HG03060 (cell line): ENCODE results near the gene TAL1.

Experiments used
- ATAC-seq: cut with Tn5 transposase; IDR thresholded peaks from one replicate; pipeline ENCODE4 v1.9.1; 2021; ENCODE audit warnings: low read depth, moderate number of reproducible peaks; ENCODE audit not compliant: unreplicated experiment

Gene TAL1

DNA sequence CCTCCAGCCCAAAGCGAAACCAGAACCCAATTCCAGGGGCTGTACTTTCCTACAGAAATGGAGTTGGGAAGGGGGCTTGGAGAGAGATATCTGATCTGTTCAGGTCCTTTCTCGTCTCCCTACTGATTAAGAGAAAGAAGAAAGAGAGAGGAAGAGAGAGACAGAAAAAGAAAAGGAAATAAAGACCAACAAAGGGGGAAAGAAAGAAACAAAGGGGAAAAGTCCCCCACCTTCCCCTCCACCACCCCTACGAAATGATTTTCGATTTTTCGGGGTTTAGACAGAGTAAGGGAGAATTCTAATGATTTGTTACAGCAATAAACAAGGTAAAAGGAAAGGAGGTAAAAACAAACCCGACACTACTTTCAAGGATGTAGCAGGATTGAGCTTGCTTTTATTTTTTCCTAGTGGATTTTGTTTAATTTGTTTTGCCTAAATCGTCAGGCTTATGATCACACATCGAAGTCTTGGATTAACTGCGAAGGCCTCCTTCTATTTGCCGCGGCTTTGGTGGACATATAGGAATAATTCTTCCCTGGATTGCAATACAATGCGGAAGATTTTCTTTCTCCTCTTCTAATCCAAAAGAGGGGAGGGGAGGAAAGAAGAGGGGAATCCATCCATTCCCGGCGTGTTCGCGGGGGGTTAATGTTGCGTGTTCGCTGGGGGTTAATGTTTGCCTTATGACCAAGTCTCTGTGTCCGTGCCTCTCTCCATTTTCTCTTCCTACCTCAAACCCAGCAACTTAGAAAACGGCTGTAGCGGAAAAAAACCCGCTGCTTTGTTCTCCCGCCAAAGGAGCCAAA is 1.9 kb downstream of the TAL1 start:
- ATAC-seq, result no peak

DNA sequence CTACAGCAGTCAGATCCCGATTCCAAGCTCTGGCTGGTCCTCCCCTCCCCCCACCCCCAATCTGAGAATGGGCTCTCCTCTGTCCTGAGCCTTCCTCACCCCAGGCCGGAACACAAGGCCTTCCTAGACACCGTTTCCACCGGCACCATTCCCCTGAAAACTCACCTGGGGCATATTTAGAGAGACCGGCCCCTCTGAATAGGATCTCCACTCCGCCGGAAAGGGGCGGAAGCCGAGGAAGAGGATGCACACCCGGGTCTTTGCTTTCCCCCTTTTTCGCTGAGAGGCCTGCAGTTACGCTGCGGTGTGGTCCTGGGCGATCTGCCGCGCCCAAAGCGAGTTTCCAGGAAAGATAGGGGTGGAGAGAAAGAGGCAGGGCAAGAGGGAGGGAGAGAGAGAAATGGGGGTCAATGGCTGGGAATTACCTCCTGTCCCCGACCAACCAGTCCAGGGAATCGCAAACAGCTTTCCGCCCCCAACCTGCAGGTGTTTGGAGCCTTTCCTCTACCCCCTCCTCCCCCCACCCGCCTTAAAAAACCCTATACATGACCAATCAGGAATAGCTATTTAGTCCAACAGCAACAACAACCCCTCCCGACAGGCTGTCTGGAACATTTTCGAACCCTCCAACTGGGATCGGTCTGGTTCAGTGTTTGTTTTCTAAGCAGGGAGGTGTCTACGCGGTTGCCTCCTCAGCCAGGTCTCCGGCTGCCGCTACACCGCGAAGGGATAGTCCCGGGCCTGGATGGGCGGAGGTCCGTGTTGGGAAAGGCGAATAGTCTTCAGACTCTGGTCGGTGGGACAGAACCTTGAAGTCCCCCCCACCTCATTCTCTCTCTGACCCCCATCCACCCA is 2.8 kb downstream of the TAL1 start:
- no peak for ATAC-seq

DNA sequence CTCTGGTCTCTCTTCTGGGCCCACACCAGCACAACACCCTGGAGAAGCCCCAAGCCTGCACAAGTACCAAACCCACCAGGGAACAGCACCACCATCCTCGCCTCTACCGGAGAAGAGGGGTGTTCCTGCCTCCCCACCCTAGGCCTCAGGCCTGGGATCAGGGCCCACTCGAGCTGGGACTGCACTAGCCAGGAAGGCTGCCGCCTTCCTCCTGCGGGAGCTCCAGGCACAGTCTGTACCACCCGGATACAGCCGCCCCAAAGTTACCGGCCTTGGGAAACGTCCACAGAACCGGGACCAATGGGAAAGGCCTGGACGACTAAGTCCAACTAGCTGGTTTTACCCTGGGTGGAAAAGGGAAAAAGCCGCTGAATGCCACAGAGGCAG is 3.4 kb downstream of the TAL1 start:
- ATAC-seq, result no peak

DNA sequence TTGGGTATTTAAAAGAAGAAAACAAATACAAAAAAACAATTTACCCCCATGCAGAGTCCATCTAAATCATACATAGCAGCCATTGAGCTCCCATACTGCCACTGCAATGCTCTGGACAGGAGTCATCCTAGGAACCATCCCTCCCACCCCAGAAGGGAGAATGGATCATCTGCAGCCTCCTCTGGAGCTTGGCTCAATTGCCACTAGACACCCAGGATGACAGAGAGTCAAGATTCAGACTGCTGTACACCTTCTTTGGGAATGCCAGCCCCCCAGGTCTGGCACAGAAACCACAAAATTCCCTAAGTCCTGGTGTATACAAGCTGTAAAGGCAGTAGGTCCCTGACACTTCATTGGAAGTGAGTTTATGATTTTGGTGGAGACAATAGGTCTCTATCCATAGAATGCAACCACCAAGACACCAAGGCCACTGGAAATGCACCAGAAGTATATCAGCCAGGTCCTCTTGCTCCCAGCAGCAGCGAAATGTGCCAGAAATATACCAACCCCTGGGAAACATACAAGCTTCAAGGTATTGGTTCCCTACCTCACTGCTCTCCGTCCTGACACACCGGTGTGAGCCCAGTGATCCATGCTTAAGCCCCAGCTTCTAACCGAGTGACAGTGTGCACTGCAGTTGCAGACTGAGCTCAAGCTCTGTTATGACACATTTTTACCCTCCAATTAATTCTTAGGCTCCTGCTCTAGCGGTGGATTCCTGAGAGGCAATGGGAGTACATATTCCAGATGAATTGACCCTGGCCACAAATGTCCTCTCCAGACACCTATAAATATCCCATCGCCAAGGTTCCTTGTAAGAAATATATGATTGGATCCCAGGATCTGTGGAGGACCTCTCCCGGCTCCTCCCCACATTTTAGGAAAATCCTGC is 4.4 kb downstream of the TAL1 start:
- ATAC-seq, result no peak

DNA sequence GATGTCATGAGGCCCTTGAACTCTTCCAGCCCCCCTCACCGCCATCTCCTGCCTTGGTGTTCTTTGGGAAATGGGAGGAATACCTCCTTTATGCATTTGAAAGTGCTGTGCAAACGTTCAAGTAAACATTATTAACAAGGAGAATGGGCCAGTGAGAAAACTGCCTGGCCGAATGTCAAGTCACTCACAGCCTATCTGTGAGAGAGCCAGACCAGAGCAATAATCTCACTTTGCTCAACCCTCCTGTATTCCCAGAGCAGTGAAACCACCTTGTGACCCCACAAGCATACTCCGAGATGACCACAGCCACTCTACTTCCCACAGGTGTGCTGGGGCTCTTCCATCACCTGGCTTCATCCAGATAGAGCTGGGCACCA is 5.2 kb downstream of the TAL1 start:
- ATAC-seq, result no peak

DNA sequence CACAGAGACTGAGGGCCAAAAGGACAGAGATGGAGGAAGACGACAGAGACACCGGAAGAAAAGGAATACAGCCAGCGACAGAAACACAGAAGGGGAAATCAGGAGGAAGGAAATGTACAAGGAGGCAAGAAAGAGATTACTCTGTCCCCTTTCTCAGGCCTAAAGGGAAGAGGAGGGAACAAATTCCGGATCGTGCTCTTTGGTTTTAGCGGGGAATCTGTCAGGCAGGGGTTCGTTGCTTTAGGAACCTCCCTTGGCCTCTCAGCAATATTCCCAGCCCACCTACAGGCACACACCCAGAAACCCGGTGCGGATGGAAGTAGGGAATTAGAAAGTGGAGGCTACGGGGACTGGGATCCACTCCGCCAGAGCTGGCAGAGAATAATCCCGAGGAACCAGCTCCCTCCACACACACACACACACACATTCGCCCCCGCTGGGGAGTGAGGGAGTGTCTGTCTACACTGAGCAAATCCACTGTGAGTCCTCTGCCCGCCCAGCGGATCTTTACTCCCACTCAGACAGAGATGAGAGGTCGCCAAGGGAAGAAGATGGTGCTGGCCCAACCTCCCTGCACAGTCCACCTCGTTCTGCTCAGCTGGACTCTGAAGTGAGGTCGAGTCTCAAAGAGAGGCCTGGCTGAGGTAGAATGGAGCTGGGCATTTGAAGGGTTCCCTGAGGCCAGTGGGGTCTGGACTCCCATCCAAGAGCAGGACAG is 5.7 kb downstream of the TAL1 start:
- no peak for ATAC-seq

DNA sequence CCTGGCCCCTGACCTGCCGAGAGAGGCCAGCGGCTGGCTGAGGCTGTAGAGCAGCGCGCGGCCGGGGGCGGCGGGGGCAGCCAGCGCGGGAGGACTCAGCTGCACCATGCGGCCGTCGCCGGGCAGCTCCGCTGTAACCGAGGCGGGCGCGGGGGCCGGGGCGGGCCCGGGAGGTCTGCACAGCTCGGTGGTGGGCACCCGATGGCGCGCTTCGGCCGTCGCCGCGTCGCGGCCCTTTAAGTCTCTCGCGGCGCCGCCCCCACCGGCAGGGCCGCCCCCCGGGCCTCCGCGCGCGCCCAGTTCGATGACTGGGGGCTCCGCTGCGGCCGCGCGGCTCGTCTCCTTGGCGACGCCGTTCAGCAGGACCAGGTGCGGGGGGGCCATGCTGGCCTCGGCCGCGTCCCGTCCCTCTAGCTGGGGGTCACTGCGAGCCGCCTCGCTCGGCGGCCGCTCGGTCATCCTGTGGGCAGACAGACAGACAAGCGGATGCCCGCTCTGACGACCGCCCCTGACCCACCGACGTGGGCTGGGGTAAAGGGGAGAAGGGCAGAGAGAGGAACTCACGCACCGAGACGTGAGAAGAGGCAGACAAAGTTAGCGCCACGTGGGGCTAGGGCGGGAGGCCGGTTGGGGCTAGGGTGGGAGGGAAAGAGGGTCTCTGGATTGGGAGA is 6.5 kb downstream of the TAL1 start:
- ATAC-seq, result no peak

DNA sequence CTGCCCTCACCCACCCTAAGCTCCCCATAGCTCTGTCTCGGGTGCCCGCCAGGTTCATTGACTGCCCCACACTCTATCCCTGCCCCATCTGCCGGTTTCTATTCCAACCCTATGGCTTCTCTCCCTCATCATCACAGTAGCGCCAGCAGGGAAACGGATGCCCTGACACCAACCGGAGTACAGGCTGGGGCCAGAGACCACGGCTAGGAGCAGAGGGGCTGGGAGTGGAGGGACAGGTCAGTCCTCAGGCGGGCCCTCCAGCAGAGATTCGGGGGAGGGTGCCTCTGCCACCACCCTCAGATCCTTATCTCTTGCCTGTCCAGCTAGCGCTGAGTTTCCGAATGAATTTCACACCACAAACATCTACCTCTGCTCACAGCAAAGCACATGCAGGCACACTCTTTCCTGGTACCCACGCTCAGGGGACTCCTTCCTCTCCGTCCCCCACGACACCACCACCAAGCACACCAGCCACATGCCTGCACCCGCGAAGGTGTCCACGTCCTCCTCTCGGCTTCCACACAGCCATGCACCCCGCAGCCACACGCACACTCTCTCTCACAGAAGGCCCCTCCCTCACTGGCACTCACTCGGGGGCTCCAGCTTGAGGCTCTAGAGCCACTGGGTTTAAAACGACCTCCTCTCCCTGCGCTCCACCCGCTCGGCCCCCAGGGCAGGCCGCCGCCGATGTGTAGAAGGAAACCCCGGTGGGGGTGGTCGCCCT is 7.2 kb downstream of the TAL1 start:
- ATAC-seq, result no peak

DNA sequence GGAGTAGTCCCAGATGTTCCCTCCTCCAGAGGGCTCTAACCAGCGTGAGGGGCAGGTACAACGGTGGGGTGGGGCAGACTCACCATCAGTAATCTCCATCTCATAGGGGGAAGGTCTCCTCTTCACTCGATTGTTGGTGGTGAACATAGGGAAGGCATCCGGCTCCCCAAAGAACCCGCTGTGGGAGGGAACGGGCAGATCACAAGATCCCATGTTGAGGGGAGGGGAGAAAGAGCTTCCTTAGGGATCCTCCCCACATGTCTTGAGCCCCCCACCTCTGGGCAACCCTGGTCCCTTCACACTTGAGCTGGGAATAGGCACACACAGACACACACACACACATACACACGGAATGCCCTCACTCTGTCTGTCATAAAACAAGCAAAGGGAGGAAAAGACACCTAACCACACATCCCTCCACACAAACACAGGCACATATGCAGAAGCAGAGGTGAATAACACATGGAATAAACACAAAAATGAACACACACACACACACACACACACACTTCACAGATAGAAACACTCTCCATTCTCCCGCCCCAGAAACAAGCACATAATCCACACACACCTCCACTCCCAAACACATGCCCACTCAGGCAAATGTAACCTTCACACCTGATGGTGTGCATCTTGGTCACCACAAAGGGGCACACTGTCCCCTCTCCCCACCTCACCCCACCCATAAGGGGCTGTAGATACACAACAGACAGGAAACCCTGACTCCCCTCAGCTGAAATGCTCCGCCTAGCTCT is 7.9 kb downstream of the TAL1 start:
- ATAC-seq, result no peak

DNA sequence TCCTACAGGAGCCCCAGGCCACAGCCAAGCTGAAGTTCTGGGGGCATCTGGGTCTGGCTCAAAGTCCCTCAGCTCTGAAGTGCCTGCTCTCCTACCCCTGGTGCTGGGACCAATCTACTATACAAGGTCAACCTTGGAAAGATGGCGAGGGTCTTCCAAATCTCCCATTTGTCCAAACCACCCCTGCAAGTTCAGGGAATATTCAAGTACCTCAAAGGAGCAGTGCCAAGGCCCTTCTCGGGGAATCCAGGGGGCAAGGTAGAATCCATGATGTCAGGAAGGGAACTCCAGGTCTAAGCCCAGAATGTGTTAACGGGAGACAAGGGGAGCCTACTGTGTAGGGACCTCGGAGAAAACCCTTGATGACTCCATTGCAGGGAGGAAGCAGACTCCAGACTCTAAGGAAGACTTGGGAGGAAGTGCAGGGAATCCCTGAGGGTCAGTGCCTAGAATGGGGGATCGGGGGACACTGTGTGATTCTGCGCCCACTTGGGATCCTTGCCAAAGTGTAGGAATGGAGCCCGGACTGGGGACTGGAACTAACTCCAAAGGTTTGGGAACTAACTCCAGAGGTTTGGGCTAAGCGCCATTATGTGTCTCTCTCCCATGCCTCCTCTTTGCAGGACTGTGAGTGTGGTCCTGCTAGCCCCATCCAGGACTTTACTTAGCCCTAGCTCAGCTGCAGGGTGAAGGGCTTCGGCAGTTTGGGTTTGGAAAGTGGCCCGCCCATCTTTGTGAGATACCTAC is 8.7 kb downstream of the TAL1 start:
- ATAC-seq, result no peak

DNA sequence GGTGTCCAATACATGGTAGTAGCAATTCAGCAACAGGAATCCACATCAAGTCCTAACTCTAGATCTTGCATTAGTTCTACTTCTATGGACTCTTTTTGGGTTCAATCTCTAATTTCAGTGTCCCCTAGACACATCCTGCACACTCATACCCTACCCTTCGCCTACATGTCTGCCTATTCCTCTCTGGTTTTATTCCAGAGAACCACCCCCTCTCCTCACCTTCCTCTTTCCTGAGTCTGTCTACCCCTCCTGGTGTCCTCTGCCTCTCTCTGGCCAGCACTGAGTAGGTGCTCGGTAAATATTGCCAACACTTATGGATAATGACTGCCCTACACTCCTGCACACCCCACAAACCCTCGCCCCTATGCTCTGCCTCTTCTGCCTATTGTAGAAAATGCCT is 9.5 kb downstream of the TAL1 start:
- ATAC-seq, result no peak

DNA sequence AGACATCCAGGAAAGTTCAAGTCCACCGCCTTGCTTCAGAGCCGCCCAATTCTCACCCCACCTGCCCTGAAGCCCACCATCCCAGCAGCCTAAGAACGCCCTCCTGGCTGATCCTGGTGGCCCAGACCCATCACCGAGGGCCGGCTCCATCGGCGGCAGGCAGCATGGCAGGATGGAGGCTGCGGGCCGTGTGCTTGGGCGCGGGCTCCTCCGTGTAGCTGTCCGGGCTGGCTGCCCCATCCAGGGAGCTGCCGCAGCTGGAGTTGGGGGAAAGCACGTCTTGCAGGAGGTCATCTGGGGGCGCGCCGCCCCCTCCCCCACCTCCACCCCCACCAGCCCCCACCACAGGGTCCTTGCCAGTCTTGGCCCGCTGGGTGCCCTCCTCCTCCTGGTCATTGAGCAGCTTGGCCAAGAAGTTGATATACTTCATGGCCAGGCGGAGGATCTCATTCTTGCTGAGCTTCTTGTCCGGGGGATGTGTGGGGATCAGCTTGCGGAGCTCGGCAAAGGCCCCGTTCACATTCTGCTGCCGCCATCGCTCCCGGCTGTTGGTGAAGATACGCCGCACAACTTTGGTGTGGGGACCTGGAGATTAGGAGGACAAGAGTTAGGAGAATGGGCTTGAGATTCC is 12.3 kb downstream of the TAL1 start:
- ATAC-seq, result no peak

DNA sequence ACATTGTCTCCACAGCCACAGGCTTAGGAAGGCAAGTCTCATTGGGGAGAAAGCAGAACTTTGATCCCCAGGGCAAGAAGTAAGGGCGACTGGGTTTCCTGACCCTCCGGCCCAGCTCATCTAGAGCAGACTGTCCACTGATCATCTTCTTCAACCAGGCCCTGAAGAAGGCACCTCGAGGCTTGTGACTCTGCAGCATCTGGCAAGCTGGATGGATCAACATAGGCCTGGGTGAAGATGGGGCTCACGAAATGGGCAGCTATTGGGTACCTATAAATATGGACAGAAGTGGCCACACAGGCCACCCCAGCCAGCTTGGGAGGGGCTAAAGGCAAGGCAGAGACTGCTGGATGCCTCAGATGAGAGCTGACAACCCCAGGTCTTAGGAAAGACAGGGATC is 13.0 kb downstream of the TAL1 start:
- ATAC-seq, result no peak

DNA sequence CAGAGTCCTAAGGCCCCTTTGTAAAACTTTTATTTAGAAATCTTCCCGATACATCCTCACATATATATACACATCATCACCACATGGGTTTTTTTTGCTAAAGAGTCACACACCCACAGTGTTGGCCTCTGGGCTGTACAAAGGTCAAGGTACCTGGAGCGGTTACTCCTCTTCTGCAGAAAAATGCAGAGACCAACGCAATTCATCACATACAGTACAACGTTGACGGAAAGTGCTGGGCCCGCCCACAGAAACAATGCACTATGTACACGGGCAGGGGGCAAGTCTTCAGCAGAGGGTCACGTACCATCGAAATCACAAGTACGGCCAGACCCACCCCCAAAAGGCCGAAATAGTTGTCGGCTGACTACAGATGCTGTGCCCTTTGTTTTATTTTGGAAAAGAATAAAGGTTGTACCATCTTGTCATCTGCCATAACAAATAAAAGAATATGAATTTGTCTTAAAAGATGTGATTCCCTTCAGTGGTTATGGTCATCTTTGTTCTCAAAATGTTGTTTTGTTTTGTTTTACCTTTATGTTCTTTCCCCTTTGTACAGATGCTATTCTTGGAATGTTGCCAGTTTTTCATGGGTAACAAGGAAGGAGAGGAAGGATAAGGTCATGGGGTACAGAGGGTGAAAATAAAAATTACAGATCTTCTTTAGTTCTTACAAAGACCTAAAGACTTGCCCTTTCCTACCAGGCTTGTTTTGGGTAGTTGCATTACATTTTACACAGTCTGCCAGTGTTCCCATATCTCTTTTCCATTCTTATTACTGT is 15.6 kb downstream of the TAL1 start:
- no peak for ATAC-seq

DNA sequence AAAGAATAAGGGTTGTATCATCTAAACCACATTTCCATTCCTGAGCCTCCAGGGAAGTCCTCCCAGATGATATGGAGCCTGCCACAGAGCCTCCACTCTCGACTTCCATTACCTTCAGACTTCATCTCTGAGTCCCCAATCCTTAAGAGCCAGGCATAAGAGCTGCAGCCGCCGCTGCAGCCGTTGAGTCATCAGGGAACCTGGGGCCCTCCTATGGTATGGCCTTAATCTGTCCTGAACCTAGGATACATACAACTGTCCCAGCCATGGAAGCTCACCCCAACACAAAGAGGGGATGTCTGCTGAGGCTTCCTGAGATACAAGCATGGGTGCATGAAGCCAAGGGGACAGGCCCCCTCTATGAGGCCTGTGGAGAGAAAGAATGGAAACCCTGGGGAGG is 16.3 kb downstream of the TAL1 start:
- ATAC-seq, result no peak

DNA sequence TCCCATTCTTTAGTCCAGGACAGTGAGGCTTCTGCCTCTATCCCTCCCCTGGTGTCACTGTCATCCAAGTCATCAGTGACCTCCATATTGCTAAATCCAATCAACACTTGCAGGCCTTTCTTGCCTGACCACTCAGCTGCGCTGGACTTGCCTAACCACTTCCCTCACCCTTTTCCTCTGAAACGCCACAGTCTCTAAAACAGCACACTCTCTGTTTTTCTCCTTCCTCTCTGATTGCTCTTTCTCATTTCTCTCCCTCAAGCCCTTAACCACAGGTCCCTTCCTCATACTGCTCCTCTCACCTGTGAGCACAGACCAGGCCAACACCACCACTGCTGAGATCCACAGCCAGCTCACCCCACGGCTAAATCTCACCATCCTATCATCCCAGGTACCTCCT is 17.5 kb downstream of the TAL1 start:
- ATAC-seq, result no peak
